Pons (tissue), 1 donor: ENCODE measurements around the gene FAM170B.
A peak's percentile ranks its signal among the peaks of the same experiment; 100 is the strongest.

Experiments used
- DNase-seq: peaks from one replicate; pipeline ENCODE4 v3.0.0-alpha.2; 2016; ENCODE audit warnings: low spot score

Gene FAM170B

DNA sequence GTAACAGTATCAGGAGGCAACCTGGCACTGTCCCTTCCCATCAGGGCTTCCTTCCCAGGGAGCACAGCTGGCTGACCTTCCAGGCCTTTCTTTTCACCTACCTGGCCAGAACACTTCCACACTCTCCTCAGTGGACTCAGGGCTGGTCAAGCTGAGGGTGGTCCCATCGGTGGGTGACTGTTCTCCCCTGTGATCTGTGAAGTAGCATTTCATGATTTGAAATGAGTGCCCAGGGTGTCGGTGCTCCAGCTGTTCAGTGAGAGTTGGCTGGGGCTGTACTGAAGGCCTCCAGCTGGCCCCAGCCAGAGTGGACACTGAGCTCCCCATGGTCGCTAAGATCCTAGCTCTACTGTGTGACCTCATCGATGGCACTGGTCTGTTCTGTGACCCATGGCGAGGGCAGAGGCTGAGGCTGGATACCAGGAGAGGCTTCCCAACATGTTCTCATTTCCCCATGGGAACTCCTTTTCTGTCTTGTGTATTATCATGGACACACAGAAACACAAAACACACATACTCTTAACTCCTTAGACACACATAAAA, at the start of gene FAM170B:
FAM170B (minus strand) TSS at position 316 of the 543 bp plus-strand sequence; CDS start at position 213, 103 bp downstream.
- DNase-seq = no peak

DNA sequence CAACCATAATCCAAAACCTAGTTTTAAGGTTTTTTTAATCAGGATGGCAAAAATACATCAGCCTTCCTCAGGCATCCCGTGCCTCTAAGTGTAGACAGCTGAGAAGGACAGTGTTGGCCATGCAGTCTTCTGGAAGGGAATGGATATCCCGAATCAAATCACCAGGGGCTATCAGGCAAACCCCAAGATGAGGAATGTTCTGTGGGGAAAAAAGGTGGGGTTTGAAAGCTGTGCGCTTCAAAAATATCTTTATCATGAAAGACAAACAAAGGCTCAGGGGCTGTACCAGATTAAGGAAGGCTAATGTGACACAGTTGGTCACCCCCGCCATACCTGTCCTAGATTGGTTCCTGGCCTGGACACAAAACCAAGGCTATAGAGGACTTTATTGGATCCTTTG, 49.0 kb upstream of the FAM170B start:
- DNase-seq = no peak

DNA sequence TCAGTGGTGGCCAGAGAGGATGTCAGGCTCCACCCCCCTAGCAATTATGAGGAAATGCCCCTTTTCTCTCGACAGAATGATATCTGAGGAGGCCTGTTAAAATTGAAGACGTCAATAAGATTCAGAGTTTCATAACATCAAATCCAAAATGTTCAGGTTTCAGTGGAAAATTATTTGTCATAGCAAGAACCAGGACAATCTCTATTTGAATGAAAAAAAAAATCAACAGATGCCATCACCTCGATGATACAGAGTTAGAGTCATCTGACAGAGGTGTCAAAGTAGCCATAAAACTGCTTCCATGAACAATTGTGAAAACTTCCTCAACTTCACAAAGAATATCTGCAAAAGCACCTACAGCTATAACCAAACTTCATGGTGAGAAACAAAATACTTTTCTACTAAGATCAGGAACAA, 46.6 kb upstream of the FAM170B start:
- DNase-seq = no peak

DNA sequence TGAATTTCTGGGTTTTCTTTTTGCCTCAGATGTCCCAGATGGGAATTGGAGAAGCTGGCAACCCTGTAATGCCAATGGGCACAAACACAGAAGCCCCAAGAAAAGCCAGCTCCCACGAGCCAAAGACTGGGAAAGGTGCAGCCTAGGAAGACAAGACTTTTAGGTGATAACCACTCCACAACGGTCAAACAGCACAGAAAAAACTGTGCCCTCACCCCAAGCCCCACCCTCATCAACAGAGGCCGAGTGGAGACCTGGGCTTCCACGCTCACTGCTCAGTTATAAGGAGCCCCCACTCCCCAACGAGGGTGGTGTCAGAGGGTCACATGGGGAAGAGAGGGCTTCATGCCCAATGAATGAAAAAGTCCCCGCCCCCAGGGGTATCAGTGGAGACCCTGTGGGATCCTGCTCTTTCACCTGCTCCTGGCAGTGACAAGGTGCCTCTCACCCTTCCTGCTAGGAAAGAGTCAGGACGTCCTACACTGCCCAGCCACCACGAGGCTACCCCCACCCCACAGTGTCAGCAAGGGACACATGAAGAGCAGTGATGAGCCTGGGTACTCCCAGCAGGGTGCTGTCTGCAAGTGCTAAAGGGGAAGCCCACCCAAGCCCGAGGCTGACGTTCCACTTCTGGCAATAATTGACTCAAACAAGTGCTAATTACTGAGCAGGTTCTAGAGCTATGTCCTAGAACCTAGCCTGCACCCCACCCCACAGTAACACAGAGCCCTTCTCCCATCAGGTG, 46.0 kb upstream of the FAM170B start:
- no peak for DNase-seq

DNA sequence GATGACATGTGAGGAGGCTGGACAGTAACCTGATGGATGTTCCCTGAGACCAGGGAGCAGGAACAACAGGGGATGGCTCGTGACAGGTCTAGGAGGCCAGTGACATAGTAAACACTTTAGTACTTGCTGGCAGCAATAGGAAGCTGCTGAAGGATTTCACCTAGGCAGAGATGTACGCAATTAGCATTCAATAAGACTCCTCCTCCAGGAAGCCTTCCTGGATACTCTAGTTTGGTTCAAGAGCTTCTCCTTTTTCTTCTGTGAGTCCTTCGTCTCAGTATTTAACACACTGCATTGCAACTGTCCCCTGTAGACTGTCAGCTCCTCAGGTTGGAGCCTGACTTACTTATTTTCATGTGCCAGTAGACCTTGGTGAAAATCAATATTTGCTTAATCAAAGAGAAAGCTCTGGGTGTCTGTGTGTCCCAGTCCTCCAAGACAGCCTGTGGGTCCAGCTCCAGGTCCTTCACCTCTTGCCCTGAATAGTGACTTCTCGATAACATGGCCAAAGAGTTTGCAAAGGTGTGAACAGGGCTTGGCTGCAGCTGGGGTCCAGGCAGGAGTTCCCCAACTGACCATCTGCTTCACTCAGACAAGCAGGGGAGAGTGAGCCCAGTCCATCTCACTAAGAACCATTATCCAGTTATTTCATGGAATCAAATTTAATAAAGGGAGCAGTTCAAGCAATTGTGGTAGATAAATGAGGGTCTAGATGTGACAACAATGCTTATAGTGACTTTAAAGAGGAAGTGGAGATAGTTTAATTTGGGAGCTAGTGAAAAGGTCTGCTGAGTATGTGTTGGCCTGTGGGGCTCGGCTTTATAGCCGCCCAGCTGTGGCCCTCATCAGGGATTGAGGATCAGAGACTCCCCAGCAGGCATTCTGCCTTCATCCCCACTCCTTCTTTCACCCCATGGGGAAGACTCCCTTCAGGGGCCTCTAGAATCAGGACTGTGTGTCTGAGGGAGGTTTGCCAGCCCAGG, 45.0 kb upstream of the FAM170B start:
- no peak for DNase-seq

DNA sequence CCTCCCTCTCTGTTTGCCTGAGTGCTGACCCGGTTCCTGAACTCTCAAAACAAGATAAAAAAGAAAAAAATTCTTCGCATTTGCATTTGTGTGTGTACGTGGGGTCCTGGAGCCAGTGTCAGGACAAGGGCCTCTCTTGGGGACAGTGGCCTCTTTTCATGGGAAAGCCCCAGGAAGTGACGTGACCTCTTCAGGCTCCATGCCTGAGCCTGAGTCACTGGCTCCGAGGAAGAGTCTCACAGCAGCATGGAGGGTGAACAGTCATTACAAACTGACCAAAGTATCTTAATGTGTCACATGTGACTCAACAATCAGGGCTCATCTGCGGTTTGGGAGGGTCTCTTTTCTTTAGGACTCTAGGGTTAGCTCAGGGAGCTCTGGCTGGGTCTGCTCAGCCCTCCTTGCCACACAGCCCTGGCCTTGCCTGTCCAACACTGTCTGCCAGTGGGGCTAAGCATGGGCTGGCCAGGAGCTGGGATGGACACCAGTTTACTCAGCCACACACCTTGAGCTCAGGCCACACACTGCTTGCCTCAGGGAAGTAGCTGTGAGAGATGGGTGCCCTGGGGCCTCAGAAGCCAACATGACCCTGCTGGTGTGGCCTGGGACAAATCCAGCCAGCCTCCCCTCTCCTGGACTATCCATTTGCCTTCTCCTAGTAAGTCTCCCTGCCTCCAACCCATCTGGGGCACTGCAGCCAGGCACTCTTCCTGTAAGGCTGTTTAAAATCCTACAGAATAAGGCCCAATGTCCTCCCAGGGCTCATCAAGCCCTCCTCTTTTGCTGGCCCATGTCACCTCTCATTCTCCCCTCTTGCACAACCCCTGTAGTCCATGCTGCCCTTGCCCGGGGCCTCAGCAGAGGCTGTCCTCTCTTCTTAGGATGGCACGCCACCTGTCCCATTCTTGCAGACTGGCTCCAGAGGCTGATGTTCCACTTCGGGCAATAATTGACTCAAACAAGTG, 43.9 kb upstream of the FAM170B start:
- DNase-seq = peak; percentile 80

DNA sequence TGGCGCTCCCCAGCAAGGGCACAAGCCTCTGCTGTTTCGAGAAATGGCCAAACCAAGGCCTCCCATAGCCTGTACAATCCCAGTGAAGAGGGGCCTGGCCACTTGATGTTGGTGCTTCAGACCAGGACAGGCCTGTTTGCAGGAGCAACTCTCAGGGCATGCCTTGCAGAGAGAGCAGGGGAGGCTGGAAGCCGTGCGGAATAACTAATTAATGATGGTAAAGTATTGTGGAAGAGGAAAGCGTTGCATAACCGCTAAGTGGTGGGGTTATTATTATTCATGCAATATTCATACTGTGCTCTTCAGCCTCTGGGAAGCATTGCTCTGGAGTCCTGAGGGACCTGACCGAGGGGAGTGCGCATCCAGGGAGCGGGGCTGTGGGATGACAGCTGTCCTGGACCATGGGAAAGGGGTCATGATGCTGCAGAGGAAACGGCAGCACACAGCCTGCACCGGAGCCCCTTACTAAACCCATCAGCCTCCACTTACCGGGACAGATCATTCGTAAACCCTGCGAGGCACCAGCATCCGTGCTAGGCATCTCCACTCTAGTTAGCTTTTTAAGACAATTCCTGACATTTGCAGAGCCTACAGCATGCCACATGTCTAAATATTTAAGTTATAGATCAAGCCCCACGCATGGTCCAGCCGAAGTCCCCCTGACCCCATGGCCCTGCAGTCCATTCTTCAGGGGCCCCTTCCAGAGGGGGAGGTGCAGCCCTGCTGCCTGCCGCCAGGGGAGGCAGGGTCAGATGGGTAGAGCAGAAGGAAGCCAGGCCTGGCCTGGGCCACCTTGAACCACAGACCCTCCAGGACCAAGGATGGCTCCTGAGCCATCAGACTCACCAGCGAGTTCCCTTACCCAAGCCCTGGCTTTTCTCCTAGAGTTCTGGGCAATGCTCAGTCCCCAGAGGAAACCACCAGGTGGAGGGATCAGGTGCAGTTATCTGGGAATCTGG, 42.8 kb upstream of the FAM170B start:
- DNase-seq = no peak

DNA sequence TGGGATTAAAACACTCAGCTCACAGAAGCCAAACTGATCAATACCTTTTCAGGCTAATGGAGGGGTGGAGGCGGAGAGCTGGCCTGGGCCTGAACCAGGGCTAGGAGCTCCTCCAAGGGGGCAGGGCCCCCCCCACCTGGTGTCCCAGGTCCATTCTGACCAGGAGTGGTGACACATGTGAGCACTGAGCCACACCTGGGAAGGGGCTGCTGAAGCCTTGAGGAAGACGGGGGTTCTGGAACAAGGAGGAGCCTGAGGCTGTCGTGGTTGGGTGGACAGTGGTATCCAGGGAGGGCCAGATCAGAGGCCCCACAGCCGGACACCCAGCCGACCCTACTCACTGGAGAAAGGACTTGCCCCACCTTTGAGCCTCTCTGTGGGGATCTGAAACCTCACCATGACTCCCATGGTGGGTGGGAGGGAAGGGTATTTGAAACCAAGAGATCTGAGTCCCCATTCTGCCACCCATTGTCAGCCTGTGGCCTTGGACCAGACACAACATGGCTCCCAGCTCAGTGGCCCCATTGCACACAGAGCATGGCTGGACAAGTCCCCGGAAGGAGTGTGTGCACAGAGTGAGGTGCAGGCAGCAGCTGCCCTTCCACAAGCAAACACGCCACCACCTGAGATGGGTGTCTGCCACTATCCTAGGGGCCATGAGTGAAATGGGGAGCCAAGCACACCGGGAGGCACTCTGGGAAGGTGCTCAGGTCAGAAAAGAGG, 41.9 kb upstream of the FAM170B start:
- DNase-seq = no peak

DNA sequence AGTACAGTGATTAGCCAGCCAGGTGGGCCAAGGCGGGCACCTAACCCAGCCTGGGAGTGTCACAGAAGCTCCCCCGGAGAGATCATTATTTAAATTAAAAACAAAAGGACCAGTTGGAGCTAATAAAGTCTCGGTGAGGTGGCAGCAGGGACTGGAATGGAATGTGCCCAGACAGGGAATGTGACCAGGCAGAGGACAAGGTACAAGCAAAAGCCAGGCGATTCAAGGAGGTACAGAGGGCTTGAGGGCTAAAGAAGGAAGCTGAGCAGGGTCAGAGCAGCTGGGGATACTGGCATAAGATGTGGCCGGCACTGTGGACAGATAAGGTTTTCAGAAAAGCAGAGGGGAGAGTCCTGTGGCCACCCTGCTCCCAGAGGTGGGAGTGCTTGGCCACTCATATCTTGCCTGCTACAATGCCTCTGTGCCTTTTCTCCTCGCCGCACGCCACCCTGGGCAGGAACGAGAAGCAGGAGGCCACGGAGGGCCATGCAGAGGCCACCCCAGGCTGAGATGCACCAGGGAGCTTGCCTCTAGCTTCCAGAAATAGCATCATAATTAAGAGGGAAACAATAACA, 41.2 kb upstream of the FAM170B start:
- no peak for DNase-seq

DNA sequence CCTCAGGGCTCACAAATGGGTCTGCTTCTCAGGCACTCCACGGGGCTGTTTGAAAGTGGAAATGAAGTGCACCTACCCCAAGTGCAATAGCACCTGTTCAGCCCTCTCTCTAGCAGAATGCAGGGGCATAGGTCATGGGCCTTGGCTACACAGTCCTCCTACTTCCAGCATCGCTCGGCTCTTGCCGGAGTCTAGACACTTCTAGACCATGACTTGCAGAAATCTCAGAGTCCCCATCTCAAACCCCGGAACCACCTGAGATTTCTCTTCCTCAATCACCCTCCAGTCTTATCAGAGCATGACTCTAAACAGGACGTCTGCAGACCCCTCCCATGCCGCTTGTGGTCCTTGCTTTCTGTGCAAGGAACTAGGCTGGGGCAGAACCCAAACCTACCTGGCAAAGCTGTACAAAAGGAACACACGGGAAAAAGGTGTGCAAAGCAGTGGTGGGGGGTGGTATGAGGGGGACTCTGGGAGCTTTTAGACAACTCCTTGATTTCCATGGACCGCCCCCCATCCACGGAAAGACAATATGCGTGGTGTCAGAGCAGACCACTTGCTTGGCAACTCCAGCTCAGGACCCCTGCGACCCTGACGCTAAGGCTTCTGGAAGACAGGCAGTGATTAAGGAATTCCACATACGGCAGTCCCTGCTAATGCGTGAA, 40.6 kb upstream of the FAM170B start:
- DNase-seq = no peak

DNA sequence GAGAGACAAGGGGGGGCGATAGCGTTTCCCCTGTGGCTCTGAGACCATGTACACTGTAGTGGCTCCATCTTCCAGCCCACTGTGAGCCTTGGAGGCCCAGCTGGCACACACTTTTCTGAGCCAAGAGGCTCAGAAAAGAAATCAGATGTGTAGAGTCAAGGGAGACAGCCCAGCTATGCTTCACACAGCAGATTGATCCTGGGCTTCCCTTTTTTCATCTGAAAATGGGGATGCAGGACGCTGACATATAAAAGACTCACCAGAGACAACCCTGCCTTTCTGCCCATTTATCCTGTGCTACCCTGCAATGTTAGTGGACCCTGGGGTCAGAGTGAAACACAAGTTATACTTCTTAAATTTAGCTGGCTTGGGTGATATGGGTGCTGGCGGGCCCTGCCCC, 40.0 kb upstream of the FAM170B start:
- DNase-seq = no peak

DNA sequence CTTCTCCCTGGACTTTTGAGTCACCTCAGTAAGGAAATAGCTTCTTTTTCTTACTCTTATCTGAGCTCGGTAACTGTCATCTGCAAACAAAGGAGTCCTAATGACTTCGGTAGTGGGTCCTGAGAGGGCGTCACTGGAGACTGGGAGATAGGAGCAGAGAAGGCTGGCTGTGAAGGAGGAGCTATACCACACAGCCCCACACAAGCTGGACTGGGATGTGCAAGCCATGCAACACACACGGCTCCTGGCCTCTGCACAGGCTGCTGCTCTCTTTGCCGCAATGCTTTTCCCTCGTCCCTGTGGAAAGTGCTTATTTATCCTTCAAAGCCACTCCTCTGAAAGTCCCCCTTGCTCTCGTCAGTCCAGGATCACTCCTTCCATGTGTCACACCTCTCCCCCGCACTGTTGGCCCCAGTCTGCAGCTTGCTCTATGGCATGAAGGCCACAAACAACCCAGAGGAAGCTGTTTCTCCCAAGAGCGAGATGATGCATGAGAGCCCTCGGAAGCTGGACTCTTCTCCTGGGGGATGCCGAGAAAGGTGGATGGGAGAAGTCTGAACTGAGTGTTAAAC, 39.5 kb upstream of the FAM170B start:
- no peak for DNase-seq

DNA sequence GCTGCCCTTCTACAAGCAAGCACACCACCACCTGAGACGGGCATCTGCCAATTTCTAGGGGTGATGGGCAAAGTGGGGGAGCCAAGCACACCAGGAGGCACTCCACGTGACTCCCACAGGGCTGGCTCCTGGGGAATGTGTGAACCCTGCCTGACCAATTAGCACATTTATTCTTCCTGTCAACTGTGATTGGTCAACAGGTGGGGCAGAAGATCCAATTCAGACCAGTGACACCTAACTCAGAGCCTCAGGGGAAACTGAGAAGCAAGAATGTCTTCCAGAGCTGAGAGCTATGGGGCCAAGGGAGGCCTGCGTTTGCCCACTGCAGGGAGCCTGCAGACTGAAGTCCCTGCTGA, 38.9 kb upstream of the FAM170B start:
- DNase-seq = no peak

DNA sequence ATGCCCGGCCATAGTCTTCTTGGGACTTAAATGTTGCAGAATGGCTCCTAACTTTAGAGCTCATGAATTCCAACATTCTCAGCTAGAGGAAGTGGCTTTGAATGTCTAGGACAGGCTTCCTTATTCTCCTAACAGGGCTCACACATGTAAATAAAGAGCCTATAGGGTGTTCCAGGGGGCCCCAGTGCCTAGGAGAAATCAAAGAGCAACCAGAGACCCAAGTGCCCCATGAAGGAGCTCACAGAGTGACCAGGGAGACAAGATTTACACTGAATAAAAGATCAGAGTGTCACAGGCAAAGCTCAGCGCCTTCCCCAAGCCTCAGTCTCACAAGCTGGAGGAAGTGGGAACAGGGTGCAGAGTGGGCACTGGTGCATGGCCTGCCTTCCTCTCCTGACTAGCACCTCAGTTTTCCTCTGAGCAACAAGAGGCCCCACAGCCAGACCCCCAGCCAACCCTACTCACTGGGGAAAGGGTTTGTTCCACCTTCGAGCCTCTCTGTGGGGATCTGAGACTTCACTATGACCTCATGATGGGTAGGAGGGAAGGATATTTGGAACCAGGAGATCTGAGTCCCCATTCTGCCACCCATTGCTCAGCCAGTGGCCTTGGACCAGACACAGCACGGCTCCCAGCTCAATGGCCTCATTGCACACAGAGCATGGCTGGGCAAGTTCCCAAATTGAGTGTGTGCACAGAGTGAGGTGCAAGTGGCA, 38.4 kb upstream of the FAM170B start:
- no peak for DNase-seq

DNA sequence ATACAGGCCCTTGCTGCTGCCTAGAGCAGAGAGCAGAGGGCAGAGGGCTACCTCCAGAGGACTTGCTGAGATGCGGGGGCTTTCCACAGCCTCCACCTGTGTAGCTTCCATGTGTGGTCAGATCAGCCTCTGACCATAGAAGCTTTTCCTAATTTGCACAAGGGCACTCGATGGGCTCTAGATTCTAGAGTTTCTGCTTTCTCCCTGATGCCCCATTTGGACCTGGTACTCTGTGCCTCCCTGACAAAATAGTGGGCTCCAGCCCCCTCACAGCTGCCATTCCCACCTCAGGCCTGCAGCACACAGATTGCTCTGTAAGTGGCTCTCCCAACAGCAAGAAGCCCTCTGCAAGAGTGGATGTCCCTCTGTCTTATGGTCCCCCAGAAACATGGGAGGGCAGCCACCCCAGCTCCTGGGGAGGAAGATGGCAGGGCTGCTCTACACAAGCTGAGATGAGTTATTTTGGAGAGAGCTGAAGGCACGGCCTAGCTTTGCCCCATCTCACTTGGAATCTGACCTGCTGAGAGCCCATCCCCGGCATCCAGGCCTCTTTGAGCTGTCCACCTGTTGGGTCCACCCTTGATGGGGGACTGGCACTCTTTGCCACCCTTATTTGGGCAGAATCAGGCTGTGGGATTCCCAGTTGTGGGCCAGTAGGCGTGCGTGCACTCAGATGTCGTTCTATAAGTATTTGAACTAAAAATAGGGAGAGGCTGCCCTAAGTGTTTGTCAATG, 37.7 kb upstream of the FAM170B start:
- no peak for DNase-seq

DNA sequence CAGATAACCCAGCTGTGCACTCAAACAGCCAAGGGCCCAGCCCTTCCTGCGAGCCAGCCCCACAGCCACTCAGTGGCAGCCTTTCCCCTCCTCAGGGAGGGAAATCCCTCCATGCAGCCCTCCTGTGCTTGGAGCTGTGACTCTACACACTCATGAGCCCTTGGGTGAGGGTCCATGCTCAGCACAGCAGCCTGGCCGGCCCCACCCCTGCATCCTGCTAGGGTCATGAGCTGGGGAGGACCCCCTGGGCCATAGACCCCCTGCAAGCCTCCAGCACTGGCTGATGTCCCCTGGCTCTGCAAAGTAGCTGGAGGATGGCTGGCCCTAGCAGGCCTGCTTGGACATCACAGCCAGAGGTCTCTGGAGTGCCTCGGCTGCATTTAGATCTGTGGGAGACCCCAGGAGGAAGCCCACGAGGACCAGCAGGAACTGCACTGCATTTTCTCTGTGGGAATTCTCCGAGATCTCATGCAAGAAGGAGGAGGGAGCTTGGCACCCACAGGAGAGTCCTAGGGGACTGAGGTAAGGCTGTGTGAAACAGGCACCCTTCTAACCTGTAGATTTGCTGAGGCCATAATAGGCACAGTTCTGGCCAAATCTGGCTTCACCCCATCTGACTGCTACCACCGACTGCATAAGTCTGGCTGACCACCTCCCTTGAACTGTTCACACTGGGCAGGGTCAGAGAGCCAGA, 37.0 kb upstream of the FAM170B start:
- no peak for DNase-seq

DNA sequence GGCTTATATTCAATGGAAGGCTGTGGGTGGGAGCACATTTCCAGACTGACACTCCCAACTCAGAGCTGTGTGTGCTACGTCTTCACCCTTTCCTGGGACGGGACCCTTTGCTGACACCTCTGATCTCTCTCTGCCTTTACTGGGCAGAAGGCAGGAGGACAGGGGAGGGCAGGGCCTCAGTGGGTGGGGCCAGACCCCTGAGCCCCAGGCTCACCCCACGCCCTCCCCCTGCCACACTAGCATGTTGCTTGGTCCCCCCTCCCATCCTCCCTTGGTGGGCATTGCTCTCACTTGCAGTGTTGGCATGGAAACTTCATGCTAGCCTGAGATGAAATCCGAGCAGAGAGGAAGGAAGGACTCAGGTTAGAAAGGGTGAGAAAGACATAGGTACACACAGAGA, 36.0 kb upstream of the FAM170B start:
- DNase-seq = no peak
